ENCODE results near the gene ITK. TPM values are rescaled to one million over a fixed set of nuclear protein-coding genes. Genes with fewer than 3 reads are reported as not detected.

The ITK gene
- total RNA-seq, 1 donor from 2014 or later = under 0.01 TPM

DNA sequence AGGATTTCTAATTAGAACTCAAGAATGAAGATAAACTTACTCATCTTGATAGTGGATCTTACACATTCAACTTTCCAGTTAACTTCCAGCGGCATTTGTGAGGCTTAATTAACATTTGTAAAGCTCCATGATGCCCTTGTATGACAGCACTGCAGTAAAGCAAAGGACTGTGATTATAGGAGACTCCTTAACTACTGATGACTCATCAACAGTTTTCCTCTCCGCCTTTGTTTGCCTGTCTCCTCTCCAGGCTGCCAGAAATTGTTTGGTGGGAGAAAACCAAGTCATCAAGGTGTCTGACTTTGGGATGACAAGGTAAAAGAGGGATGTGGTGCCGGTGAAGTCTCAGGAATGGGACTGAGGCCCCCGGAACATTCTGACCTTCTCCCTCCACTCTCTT, 64.8 kb downstream of the ITK start:
- no peak overlapping the region for H3K4me3 ChIP-seq (ENCODE audit: low read length in 3 of 3)
- H3K27ac ChIP-seq (ENCODE audit: low read depth, low read length) = no peak overlapping the region
- H3K27me3 ChIP-seq (ENCODE audit: control insufficient read depth in 3 of 3, insufficient read depth in 3 of 3, low read length in 3 of 3) = no peaks in the 10 kb centered on the region
- no peaks in the 10 kb centered on the region for H3K4me1 ChIP-seq (ENCODE audit: control insufficient read depth in 3 of 3, insufficient read depth in 3 of 3, low read length in 3 of 3)
- H3K36me3 ChIP-seq (ENCODE audit: control insufficient read depth in 3 of 3, insufficient read depth in 3 of 3, low read length in 3 of 3) = no peaks in the 10 kb centered on the region
- H3K9me3 ChIP-seq (ENCODE audit: control insufficient read depth in 3 of 3, low read length in 3 of 3) = no peaks in the 10 kb centered on the region
- H3K9ac ChIP-seq (ENCODE audit: low read depth in 1 of 3, low read length in 3 of 3) = no peak overlapping the region

DNA sequence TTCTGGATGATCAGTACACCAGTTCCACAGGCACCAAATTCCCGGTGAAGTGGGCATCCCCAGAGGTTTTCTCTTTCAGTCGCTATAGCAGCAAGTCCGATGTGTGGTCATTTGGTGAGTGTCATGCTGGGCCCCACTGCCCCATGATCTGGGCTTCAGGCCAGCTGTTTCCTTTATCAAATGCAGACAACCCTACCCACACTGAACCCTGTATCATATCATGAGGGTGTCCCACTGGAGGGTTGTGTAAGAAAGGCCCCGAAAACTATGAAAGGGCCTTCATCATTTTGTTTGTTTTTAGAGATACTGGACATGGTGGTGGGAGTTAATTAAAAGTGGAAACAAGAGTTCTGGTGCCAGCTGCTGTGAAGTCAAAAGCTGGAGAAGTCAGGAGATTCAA, 65.2 kb downstream of the ITK start:
- H3K27ac ChIP-seq (ENCODE audit: low read depth, low read length) = no peak overlapping the region
- no peak overlapping the region for H3K4me3 ChIP-seq (ENCODE audit: low read length in 3 of 3)
- no peaks in the 10 kb centered on the region for H3K4me1 ChIP-seq (ENCODE audit: control insufficient read depth in 3 of 3, insufficient read depth in 3 of 3, low read length in 3 of 3)
- no peaks in the 10 kb centered on the region for H3K36me3 ChIP-seq (ENCODE audit: control insufficient read depth in 3 of 3, insufficient read depth in 3 of 3, low read length in 3 of 3)
- H3K27me3 ChIP-seq (ENCODE audit: control insufficient read depth in 3 of 3, insufficient read depth in 3 of 3, low read length in 3 of 3) = no peaks in the 10 kb centered on the region
- H3K9ac ChIP-seq (ENCODE audit: low read depth in 1 of 3, low read length in 3 of 3) = no peak overlapping the region
- H3K9me3 ChIP-seq (ENCODE audit: control insufficient read depth in 3 of 3, low read length in 3 of 3) = no peaks in the 10 kb centered on the region

DNA sequence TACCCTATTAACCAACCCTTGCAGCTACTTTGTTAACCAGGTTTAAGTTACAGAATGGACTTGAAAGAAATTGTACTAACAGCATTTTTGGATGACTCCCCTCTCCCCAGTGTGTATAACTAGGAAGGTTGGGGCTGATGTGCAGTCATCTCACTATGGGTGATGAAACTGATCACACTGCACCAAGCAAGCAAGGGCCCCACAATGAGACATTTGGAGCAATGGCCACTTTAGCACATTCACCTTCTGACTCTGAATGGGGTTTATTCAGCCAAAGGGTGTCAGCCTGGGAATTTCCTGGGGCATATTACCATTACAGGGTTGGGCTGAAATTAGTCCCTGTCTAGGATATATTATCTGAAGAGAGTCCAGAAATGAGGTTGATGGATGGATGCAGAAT, 66.6 kb downstream of the ITK start:
- no peak overlapping the region for H3K4me3 ChIP-seq (ENCODE audit: low read length in 3 of 3)
- no peaks in the 10 kb centered on the region for H3K4me1 ChIP-seq (ENCODE audit: control insufficient read depth in 3 of 3, insufficient read depth in 3 of 3, low read length in 3 of 3)
- H3K27ac ChIP-seq (ENCODE audit: low read depth, low read length) = no peak overlapping the region
- H3K36me3 ChIP-seq (ENCODE audit: control insufficient read depth in 3 of 3, insufficient read depth in 3 of 3, low read length in 3 of 3) = no peaks in the 10 kb centered on the region
- no peaks in the 10 kb centered on the region for H3K27me3 ChIP-seq (ENCODE audit: control insufficient read depth in 3 of 3, insufficient read depth in 3 of 3, low read length in 3 of 3)
- H3K9me3 ChIP-seq (ENCODE audit: control insufficient read depth in 3 of 3, low read length in 3 of 3) = no peaks in the 10 kb centered on the region
- H3K9ac ChIP-seq (ENCODE audit: low read depth in 1 of 3, low read length in 3 of 3) = no peak overlapping the region

DNA sequence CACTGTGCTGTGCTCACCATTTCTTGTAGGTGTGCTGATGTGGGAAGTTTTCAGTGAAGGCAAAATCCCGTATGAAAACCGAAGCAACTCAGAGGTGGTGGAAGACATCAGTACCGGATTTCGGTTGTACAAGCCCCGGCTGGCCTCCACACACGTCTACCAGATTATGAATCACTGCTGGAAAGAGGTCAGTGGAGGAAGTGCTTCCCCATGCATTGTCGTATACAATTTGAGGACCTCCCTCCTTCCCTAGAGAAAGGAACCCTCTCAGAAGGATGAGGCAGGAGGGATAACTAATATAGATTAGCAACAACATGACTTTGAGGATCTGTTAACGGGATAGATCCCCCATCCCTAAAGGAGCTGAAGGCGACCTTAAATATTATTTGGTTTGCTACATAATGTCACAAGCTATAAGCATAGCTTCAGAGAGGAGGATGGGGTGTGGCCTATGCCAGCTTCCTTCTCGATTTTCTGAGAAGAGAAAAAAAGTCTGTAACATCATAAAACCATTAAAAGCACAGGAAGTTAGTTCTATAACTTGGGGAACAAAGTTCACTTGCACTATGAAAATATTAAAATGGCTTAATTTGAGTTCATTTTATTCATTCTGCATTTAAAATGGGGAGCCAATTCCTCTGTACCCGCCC, 68.3 kb downstream of the ITK start:
- Histone ChIP-seq H3K9me3 (ENCODE audit: control insufficient read depth in 3 of 3, low read length in 3 of 3) (no peaks in the 10 kb centered on the region), H3K9ac (ENCODE audit: low read depth in 1 of 3, low read length in 3 of 3) (no peak overlapping the region), H3K4me1 (ENCODE audit: control insufficient read depth in 3 of 3, insufficient read depth in 3 of 3, low read length in 3 of 3) (no peaks in the 10 kb centered on the region), H3K27me3 (ENCODE audit: control insufficient read depth in 3 of 3, insufficient read depth in 3 of 3, low read length in 3 of 3) (no peaks in the 10 kb centered on the region), H3K4me3 (ENCODE audit: low read length in 3 of 3) (no peak overlapping the region), H3K36me3 (ENCODE audit: control insufficient read depth in 3 of 3, insufficient read depth in 3 of 3, low read length in 3 of 3) (no peaks in the 10 kb centered on the region), H3K27ac (ENCODE audit: low read depth, low read length) (no peak overlapping the region)

DNA sequence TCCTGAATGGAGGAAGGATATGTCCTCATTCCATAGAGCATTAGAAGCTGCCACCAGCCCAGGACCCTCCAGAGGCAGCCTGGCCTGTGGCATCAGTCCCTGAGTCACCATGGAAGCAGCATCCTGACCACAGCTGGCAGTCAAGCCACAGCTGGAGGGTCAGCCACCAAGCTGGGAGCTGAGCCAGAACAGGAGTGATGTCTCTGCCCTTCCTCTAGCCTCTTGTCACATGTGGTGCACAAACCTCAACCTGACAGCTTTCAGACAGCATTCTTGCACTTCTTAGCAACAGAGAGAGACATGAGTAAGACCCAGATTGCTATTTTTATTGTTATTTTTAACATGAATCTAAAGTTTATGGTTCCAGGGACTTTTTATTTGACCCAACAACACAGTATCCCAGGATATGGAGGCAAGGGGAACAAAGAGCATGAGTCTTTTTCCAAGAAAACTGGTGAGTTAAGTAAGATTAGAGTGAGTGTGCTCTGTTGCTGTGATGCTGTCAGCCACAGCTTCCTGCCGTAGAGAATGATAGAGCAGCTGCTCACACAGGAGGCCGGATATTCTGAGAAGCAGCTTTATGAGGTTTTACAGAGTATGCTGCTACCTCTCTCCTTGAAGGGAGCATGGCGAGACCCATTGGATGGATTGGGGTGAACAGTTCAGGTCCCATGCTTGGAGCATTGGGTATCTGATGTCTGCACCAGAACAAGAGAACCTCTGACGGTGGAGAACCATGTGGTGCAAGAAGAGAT, 72.2 kb downstream of the ITK start:
- no peak overlapping the region for H3K27ac ChIP-seq (ENCODE audit: low read depth, low read length)

DNA sequence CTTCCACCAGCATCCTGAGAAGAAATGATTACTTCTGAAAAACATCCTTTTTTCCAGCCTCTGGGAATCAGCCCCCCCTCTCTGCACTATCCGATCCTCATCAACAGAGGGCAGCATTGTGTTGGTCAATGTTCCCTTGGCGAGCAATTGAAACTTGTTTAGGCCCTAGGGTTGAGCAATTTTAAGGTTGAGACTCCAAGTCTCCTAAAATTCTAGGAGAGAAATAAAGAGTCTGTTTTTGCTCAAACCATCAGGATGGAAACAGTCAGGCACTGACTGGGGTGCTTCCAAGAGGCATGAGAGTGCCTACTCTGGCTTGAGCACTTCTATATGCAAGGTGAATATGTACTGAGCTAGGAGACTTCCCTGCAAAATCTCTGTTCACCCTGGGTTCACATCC, 72.9 kb downstream of the ITK start:
- H3K9me3 ChIP-seq (ENCODE audit: control insufficient read depth in 3 of 3, low read length in 3 of 3) = no peaks in the 10 kb centered on the region
- no peaks in the 10 kb centered on the region for H3K27me3 ChIP-seq (ENCODE audit: control insufficient read depth in 3 of 3, insufficient read depth in 3 of 3, low read length in 3 of 3)
- no peak overlapping the region for H3K4me3 ChIP-seq (ENCODE audit: low read length in 3 of 3)
- no peak overlapping the region for H3K9ac ChIP-seq (ENCODE audit: low read depth in 1 of 3, low read length in 3 of 3)
- no peak overlapping the region for H3K27ac ChIP-seq (ENCODE audit: low read depth, low read length)
- no peaks in the 10 kb centered on the region for H3K4me1 ChIP-seq (ENCODE audit: control insufficient read depth in 3 of 3, insufficient read depth in 3 of 3, low read length in 3 of 3)
- no peaks in the 10 kb centered on the region for H3K36me3 ChIP-seq (ENCODE audit: control insufficient read depth in 3 of 3, insufficient read depth in 3 of 3, low read length in 3 of 3)

More for the DNA sequence above, 72.2 kb downstream of the ITK start:
- Histone ChIP-seq H3K4me3 (ENCODE audit: low read length in 3 of 3) (no peak overlapping the region), H3K36me3 (ENCODE audit: control insufficient read depth in 3 of 3, insufficient read depth in 3 of 3, low read length in 3 of 3) (no peaks in the 10 kb centered on the region), H3K9me3 (ENCODE audit: control insufficient read depth in 3 of 3, low read length in 3 of 3) (no peaks in the 10 kb centered on the region), H3K9ac (ENCODE audit: low read depth in 1 of 3, low read length in 3 of 3) (no peak overlapping the region), H3K4me1 (ENCODE audit: control insufficient read depth in 3 of 3, insufficient read depth in 3 of 3, low read length in 3 of 3) (no peaks in the 10 kb centered on the region), H3K27me3 (ENCODE audit: control insufficient read depth in 3 of 3, insufficient read depth in 3 of 3, low read length in 3 of 3) (no peaks in the 10 kb centered on the region)

DNA sequence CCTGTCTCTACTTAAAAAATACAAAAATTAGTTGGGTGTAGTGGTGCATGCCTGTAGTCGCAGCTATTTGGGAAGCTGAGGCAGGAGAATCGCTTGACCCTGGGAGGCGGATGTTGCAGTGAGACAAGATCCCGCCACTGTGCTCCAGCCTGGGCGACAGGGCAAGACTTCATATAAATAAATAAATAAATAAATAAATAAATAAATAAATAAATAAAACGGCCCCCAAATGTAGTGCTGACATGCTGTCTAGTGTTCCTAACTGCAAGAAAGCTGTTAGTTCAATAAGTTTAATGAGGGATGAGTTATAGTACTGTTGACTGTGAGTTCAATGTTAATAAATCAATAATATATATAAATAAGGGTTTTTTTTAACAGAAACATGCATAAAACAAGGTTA, 77.8 kb downstream of the ITK start:
- Histone ChIP-seq H3K27me3 (ENCODE audit: control insufficient read depth in 3 of 3, insufficient read depth in 3 of 3, low read length in 3 of 3) (no peaks in the 10 kb centered on the region), H3K9me3 (ENCODE audit: control insufficient read depth in 3 of 3, low read length in 3 of 3) (no peaks in the 10 kb centered on the region), H3K4me1 (ENCODE audit: control insufficient read depth in 3 of 3, insufficient read depth in 3 of 3, low read length in 3 of 3) (no peaks in the 10 kb centered on the region), H3K27ac (ENCODE audit: low read depth, low read length) (no peak overlapping the region), H3K9ac (ENCODE audit: low read depth in 1 of 3, low read length in 3 of 3) (no peak overlapping the region), H3K4me3 (ENCODE audit: low read length in 3 of 3) (no peak overlapping the region), H3K36me3 (ENCODE audit: control insufficient read depth in 3 of 3, insufficient read depth in 3 of 3, low read length in 3 of 3) (no peaks in the 10 kb centered on the region)

DNA sequence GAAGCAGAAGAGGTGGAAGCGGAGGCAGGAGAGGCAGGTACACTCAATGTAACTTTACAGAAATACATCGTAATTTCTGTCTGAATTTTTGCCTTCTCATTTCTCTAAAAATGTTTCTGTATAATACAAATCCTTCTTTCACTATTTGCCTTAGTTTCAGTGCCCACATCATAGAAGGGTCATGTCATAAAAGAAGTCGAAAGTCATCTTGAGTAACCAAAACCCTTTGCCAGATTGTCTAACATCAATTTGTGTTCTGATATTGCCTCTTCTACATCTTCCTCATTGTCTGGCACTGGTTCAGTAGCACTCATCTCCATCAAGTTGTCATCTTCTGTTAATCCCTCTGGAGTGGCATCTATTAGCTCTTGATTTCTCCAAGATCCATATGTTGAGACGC, 79.1 kb downstream of the ITK start:
- Histone ChIP-seq H3K27ac (ENCODE audit: low read depth, low read length) (no peak overlapping the region), H3K9me3 (ENCODE audit: control insufficient read depth in 3 of 3, low read length in 3 of 3) (no peaks in the 10 kb centered on the region), H3K4me3 (ENCODE audit: low read length in 3 of 3) (no peak overlapping the region), H3K4me1 (ENCODE audit: control insufficient read depth in 3 of 3, insufficient read depth in 3 of 3, low read length in 3 of 3) (no peaks in the 10 kb centered on the region), H3K36me3 (ENCODE audit: control insufficient read depth in 3 of 3, insufficient read depth in 3 of 3, low read length in 3 of 3) (no peaks in the 10 kb centered on the region), H3K27me3 (ENCODE audit: control insufficient read depth in 3 of 3, insufficient read depth in 3 of 3, low read length in 3 of 3) (no peaks in the 10 kb centered on the region), H3K9ac (ENCODE audit: low read depth in 1 of 3, low read length in 3 of 3) (no peak overlapping the region)

DNA sequence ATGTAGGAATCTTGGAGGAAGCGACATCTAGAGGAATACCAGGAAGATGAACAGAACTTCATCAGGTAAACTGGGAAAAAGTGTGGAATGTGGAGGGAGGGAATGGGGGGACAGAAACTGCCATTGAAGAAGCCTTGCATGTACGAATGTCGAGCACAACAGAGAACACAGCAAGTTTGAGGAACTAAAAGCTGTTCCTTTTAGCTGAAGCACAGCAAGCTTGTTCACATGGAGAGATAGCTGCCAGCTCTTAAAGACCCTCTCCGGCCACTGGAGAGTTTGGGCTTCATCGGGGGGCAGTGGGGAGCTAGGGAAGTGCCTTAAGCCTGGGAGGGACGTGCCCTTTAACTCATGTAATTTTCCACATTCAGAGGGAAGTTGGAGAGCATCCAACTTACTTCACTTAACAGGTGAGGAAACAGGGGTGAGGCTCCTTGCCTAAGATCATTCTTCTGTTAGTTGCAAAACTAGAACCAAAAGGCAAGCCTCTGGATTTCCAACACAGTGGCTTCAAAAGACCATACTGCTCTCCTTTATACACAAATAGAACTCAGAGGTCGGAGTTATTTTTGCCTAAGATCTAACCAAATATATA, 83.0 kb downstream of the ITK start:
- Histone ChIP-seq H3K36me3 (ENCODE audit: control insufficient read depth in 3 of 3, insufficient read depth in 3 of 3, low read length in 3 of 3) (no peaks in the 10 kb centered on the region), H3K9ac (ENCODE audit: low read depth in 1 of 3, low read length in 3 of 3) (no peak overlapping the region), H3K4me3 (ENCODE audit: low read length in 3 of 3) (no peak overlapping the region), H3K9me3 (ENCODE audit: control insufficient read depth in 3 of 3, low read length in 3 of 3) (no peaks in the 10 kb centered on the region), H3K4me1 (ENCODE audit: control insufficient read depth in 3 of 3, insufficient read depth in 3 of 3, low read length in 3 of 3) (peaks cover 2 to 17% (median 16%) of the 10 kb centered on the region in 3 donors), H3K27me3 (ENCODE audit: control insufficient read depth in 3 of 3, insufficient read depth in 3 of 3, low read length in 3 of 3) (peaks cover 0 to 6% (median 0%) of the 10 kb centered on the region in 3 donors), H3K27ac (ENCODE audit: low read depth, low read length) (no peak overlapping the region)

DNA sequence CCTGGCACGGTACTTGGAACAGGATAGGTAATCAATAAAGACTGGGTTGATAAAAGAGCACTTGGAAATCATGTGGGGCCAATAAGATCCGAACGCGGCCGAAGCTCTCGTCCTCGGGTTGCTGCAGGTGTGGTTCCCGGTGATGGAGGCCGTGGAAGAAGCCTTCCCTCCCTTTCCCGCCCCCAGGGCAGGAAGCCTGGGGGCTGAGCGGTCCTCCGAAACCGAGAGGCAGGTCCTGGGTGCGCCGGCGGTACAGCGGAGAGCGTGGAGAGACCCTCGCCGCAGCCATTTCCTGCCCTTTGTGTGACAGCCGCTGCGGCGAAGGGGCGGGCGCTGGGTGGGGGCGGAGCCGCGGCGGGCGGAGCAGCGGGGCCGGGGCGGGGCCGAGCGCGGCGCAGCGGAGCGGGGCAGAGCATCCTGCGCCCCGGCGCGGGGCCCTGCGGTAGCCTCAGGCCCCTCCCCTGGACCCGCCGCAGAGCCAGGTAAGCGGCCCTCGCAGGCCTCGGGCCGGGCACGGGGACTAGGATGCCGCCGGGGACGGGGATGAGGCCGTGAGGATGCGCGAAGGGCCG, 85.2 kb downstream of the ITK start, which contains the start of gene CYFIP2:
CYFIP2 (plus strand) TSS at position 410 of the 572 bp plus-strand sequence. CDS start 19,239 bp downstream, outside the sequence.
- Histone ChIP-seq H3K27ac (ENCODE audit: low read depth, low read length) (no peak within 1 kb of the TSS), H3K9ac (ENCODE audit: low read depth in 1 of 3, low read length in 3 of 3) (peak within 1 kb of the TSS in 2 of 3 donors; percentile 66 to 73), H3K36me3 (ENCODE audit: control insufficient read depth in 3 of 3, insufficient read depth in 3 of 3, low read length in 3 of 3) (no peaks in the 10 kb centered on the region), H3K4me1 (ENCODE audit: control insufficient read depth in 3 of 3, insufficient read depth in 3 of 3, low read length in 3 of 3) (peaks cover 2 to 17% (median 16%) of the 10 kb centered on the region in 3 donors), H3K27me3 (ENCODE audit: control insufficient read depth in 3 of 3, insufficient read depth in 3 of 3, low read length in 3 of 3) (peaks cover 0 to 6% (median 0%) of the 10 kb centered on the region in 3 donors), H3K9me3 (ENCODE audit: control insufficient read depth in 3 of 3, low read length in 3 of 3) (no peaks in the 10 kb centered on the region), H3K4me3 (ENCODE audit: low read length in 3 of 3) (peak within 1 kb of the TSS; percentile 70 to 74 (median 72))

Measured in skeletal muscle tissue (tissue), 4 donors.